Astrocyte of the spinal cord (primary cell): ENCODE data around the gene TPST2.

Experiments
- DNase-seq: peaks from one replicate; pipeline ENCODE4 v3.0.0; 2011; ENCODE audit warnings: low read depth, low spot score
- H3K4me3 ChIP-seq: 2 replicates; pipeline ENCODE4 v1.5.1; 2011; ENCODE audit warnings: low read depth, mild to moderate bottlenecking, low read length, moderate library complexity
- in situ Hi-C: cut with HindIII; loops from 2 replicates; pipeline ENCODE4 v1.10.0; 2017; ENCODE audit warnings: low sequenced_read_pairs
- TF ChIP-seq, protein P1 (sequence below): IDR thresholded peaks from 2 replicates; pipeline ENCODE4 v1.5.1; 2012; ENCODE audit warnings: low read depth, mild to moderate bottlenecking, low read length, inconsistent platforms

Gene TPST2

DNA sequence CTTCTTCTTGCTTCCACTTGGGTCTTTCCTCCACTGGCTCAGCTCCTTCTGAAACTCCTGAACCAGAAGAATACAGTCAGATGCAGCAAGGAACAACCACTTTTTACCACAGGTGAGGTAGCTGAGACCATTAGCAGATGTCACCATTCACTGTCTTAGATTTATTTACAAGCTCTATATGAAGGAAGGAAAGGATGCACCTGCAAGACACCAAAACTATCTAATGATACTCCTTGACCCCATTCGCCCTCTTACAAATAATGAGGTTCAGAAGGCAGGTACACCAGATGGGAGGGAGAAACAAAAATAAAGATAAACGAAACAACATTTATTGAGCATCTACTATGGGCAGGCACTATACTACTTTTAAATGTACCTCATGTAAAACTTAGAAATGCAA is 87.9 kb downstream of the TPST2 start:
- H3K4me3 ChIP-seq, result no peak overlapping the region
- TF ChIP-seq, protein P1, sequence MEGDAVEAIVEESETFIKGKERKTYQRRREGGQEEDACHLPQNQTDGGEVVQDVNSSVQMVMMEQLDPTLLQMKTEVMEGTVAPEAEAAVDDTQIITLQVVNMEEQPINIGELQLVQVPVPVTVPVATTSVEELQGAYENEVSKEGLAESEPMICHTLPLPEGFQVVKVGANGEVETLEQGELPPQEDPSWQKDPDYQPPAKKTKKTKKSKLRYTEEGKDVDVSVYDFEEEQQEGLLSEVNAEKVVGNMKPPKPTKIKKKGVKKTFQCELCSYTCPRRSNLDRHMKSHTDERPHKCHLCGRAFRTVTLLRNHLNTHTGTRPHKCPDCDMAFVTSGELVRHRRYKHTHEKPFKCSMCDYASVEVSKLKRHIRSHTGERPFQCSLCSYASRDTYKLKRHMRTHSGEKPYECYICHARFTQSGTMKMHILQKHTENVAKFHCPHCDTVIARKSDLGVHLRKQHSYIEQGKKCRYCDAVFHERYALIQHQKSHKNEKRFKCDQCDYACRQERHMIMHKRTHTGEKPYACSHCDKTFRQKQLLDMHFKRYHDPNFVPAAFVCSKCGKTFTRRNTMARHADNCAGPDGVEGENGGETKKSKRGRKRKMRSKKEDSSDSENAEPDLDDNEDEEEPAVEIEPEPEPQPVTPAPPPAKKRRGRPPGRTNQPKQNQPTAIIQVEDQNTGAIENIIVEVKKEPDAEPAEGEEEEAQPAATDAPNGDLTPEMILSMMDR, result no peak
- in situ Hi-C loops, result no loop called here
- DNase-seq, result no peak

DNA sequence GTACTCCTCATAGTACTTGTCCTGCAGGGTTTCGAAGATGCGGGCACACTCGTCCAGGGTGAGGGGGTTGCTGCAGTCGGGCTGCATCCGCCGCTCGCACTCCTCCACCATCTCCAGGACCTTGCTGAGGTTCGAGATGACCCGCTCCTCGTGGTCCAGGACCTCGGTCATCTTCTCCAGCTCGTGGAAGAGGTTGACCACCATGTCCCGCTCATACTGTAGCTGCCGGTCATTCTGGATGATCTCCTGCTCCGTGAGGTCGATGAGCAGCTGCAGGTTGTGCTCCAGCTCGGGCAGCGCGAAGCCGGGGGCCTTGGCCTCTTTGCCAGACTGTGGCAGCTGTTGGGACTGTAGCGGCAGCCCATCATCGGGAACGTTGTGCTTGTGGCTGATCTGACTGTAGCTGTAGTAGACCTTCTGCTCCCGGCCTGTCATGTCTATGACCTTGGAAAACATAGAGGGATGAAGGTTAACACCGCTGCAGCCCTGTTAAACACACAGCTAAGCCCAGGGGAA is 90.7 kb downstream of the TPST2 start:
- in situ Hi-C loops, result no loop called here
- TF ChIP-seq, protein P1, result no peak
- DNase-seq, result no peak
- no peak overlapping the region for H3K4me3 ChIP-seq

DNA sequence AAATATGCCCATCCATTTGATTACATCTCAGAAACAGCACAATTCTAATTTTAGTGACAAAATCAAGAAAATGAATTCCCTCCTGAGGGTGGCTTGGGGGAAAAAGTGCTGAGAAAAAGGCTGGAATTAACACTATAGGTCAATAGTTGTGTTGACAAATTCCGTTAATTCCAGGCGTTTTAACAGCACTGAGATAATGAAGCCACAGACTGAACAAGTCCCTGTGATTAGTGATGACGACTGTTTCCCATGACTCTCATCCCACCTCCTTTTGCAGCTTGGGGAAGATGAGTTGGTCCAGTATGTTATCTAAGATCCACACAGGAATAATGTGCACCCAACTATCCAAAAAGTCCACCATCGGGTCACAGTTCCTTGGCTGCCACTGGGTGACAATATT is 93.5 kb downstream of the TPST2 start:
- in situ Hi-C loops, result no loop called here
- no peak overlapping the region for H3K4me3 ChIP-seq
- TF ChIP-seq, protein P1, result no peak
- DNase-seq, result no peak

DNA sequence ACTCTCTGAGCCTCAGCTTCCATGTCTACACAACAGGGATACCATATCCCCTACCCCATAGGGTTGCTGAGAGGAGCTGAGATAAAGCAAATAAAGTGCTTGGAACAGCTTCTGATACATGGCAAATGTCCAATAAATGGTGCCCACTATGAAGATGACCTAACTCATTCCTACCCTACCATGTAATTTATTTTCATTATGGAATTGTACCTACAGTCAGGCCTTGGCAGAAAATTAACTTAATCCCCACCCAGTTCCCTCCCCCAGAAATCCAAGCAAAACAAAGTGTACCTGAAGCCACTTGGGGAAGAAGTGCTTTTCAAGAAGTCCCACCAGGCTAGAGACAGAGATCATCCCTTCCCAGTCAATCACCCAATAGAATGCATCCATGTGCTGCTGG is 95.4 kb downstream of the TPST2 start:
- TF ChIP-seq, protein P1, result no peak
- in situ Hi-C loops, result no loop called here
- no peak overlapping the region for H3K4me3 ChIP-seq
- no peak for DNase-seq

DNA sequence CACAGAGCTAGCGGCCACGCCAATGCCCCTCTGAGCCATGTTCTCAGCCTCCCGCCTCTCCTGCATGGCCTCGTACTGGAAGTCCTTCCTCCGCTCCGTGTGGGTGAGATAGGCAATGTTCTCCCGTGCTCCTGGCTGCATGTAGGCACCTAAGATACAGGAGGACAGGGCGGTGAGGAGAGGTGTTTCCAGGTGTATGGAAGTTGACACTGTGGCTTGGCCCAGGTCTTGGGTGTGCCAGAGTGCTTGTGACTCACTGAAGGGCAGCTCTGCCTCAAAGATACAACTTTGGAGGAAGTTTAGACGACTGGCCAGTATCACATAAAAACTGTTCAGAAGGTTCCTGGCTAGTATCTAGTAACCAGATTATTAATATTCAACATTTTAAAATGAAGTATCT is 97.7 kb downstream of the TPST2 start:
- TF ChIP-seq, protein P1, result no peak
- in situ Hi-C loops, result no loop called here
- no peak for DNase-seq
- H3K4me3 ChIP-seq, result no peak overlapping the region

DNA sequence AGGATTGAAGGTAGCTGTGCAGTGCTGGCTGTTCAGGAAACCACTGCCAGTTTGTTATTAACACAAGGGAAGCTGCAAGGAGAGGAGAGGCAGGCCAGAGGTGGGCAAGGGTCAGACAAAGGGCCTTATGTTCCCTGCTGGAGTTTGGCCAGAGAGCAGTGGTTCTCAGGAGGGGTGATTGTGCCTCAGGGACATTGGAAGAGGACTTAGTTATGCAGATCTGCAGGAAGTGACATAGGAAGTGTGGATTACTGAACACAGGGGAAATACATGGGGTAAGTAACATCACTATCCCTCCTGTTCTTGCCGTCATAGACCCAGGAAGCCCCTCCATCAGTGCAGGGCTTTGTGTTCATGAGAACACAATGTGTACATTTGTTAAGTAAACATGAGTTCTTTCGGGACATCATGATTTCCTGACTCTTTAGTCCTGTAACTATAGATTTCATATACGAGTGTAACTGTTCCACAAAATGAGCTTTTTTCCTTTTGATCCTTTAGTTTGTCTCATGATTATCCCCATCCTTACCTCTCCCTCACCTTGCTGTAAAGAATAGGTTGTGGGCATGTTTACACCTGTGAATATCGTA is 100.4 kb downstream of the TPST2 start:
- TF ChIP-seq, protein P1, result no peak
- no peak overlapping the region for H3K4me3 ChIP-seq
- in situ Hi-C loops, result no loop called here
- DNase-seq, result no peak
